Pancreas (tissue), 10 donors: ENCODE results near the gene MRPS30. TPM values are rescaled to one million over a fixed set of nuclear protein-coding genes. Genes with fewer than 3 reads are reported as not detected.

Experiments
- ATAC-seq, 4 donors: fragments of 200-7000 bp; cut with Tn5 transposase; one replicate each; pipeline versions ENCODE4 v1.8.0 to v1.9.1; 2020; ENCODE audit warnings: mild to moderate bottlenecking in 4 of 4, moderate library complexity in 4 of 4
- DNase-seq, 6 donors: peaks; one replicate each; pipeline ENCODE4 v3.0.0-alpha.2; 2020
- FAIRE-seq: peaks from 2 replicates; lab custom pipeline; 2012; peaks lifted over from hg19 to GRCh38; lab: Jason Lieb, UNC
- H3K27ac ChIP-seq, 4 donors: fragments of 200-600 bp; sonication (generic); 1 replicate in 3 of 4; 2 replicates in 1 of 4; pipeline versions ENCODE4 v1.5.0 to v1.8.0; 2020
- H3K27me3 ChIP-seq, 4 donors: fragments of 200-600 bp; one replicate each; pipeline ENCODE4 v1.8.0; 2021
- H3K36me3 ChIP-seq, 3 donors: fragments of 200-600 bp; sonication (generic) in 1 of 3; one replicate each; pipeline versions ENCODE4 v1.5.0 to v1.8.0; 2020 to 2021
- H3K4me1 ChIP-seq, 3 donors: fragments of 200-600 bp; one replicate each; pipeline ENCODE4 v1.8.0; 2021
- H3K4me3 ChIP-seq, 4 donors: fragments of 200-600 bp; sonication (generic) in 2 of 4; one replicate each; pipeline versions ENCODE4 v1.5.0 to v1.8.0; 2020 to 2021
- H3K9me3 ChIP-seq, 4 donors: fragments of 200-600 bp; one replicate each; pipeline ENCODE4 v1.8.0; 2021
- CTCF ChIP-seq, 4 donors: fragments of 200-600 bp; sonication (generic) in 3 of 4; IDR thresholded peaks; one replicate each; pipeline versions ENCODE4 v1.5.0 to v1.8.0; 2021; ENCODE audit warnings: antibody characterized with exemption in 4 of 4
- WGBS, 2 donors: extraction: QIAGEN DNeasy Blood & Tissue Kit; methylation state at CpG; one replicate each; pipeline ENCODE4 v1.1.7; 2013; 5-methylcytosine and 5-hydroxymethylcytosine counted together
- intact Hi-C, 3 donors: fragments of 100-400 bp; cut with DNase I; formaldehyde crosslinking; loops; one replicate each; pipeline versions ENCODE4 v1.11.1 to v1.14.2; 2022
- polyA plus RNA-seq, 2 donors: library from polyadenylated mRNA; stranded (reverse); fragments of 200-250 nt; gene quantifications; one replicate each; pipeline ENCODE4 v1.2.3, GENCODE V29; 2013
- total RNA-seq, 6 donors: library from RNA; stranded (reverse); fragmentation: NEBNext Ultra II Directional in 4 of 6; extraction: Animal tissue kit (Norgen Biotek cat#: 25700) in 4 of 6; gene quantifications; one replicate each; pipeline versions ENCODE4 v1.2.1 to v1.2.4, GENCODE V29; 2021 to 2023
- donor health status: healthy with polysubstance abuse.
- donor health status: DM: no; HTN: no; CAD: no; lungs with moderate emphysema.
- donor health status: DM: no; HTN: no; CAD: no.
- donor health status: control.
- donor health status: control.
- donor health status: Bipolar disorder and iron deficiency.
- donor health status: DM: yes; HTN: yes; CAD: no.
- donor health status: DM: no; HTN: no; CAD: no.
- donor health status: DM: no; HTN: no; CAD: no.
- donor health status: DM: yes; HTN: yes; CAD: no.

MRPS30 gene
- total and polyA plus RNA-seq, 8 donors, result 9.8 to 24.7 (median 17.1) TPM

- intact Hi-C loops, result no loop called here
- H3K9me3 ChIP-seq, result no peaks in the 10 kb centered on the region
- FAIRE-seq (no peak), DNase-seq (no peak), ATAC-seq (no peak)
- H3K27me3 ChIP-seq, result no peaks in the 10 kb centered on the region
- H3K4me1 ChIP-seq, result no peaks in the 10 kb centered on the region
- whole genome bisulfite sequencing, 2 donors, result 90 to 93% methylated on average over 3 of the region's 3 CpGs
- no peak overlapping the region for H3K27ac ChIP-seq
- no peaks in the 10 kb centered on the region for H3K36me3 ChIP-seq
- TF ChIP-seq CTCF (IDR thresholded peaks at IDR 0.05), result no peak
- no peak overlapping the region for H3K4me3 ChIP-seq
Observed at GRCh38 chr5:44827681-44828080, 18.9 kb downstream of the MRPS30 start.

- no peaks in the 10 kb centered on the region for H3K4me1 ChIP-seq
Observed at GRCh38 chr5:44828719-44829118, 20.0 kb downstream of the MRPS30 start.

DNA sequence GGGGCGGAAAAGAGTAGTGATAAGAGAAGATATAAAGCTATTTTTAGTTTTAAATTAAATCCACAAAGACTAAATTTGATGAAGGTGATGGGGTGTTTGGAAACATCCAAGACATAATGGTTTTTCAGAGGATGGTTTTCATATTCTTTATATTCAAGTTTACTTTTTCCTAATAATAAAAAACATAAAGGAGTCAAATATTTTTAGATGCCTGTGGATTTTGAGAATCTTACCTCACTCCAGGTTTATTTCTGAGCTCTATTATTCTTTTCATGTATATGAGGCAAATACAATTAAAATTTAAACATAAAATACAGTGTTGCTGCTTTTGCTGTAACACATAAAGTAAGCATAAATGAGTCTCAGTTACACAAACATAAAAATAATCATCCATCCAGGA, 22.2 kb downstream of the MRPS30 start:
- intact Hi-C loops, result no loop called here
- H3K4me1 ChIP-seq, result no peaks in the 10 kb centered on the region
- FAIRE-seq (no peak), ATAC-seq (no peak), DNase-seq (no peak)
- no peak for TF ChIP-seq CTCF (IDR thresholded peaks at IDR 0.05)
- H3K27me3 ChIP-seq, result no peaks in the 10 kb centered on the region
- no peak overlapping the region for H3K4me3 ChIP-seq
- H3K36me3 ChIP-seq, result no peaks in the 10 kb centered on the region
- H3K27ac ChIP-seq, result no peak overlapping the region
- H3K9me3 ChIP-seq, result no peaks in the 10 kb centered on the region
- WGBS, 2 donors, result 92 to 97% methylated on average over 1 of the region's 1 CpG

More at GRCh38 chr5:44828719-44829118, 20.0 kb downstream of the MRPS30 start:
- Histone ChIP-seq H3K9me3 (no peaks in the 10 kb centered on the region), H3K27me3 (no peaks in the 10 kb centered on the region), H3K36me3 (no peaks in the 10 kb centered on the region), H3K27ac (no peak overlapping the region), H3K4me3 (no peak overlapping the region)
- TF ChIP-seq CTCF (IDR thresholded peaks at IDR 0.05), result no peak
- no peak for DNase-seq
- intact Hi-C loops, result no loop called here
- no peak for FAIRE-seq
- 91 to 97% methylated on average over 1 of the region's 1 CpG for WGBS, 2 donors
- ATAC-seq, result no peak

GRCh38 chr5:44833249-44833648, 24.5 kb downstream of the MRPS30 start:
- no peaks in the 10 kb centered on the region for H3K4me1 ChIP-seq
- WGBS, 2 donors, result 93 to 94% methylated on average over 1 of the region's 1 CpG
- no peaks in the 10 kb centered on the region for H3K9me3 ChIP-seq
- ATAC-seq, result no peak
- no peaks in the 10 kb centered on the region for H3K36me3 ChIP-seq
- H3K27me3 ChIP-seq, result no peaks in the 10 kb centered on the region
- TF ChIP-seq CTCF (IDR thresholded peaks at IDR 0.05), result no peak
- H3K4me3 ChIP-seq, result no peak overlapping the region
- no peak overlapping the region for H3K27ac ChIP-seq
- DNase-seq, result no peak
- intact Hi-C loops, result no loop called here
- FAIRE-seq, result no peak

- intact Hi-C loops, result no loop called here
- no peak for TF ChIP-seq CTCF (IDR thresholded peaks at IDR 0.05)
- FAIRE-seq, result no peak
- ATAC-seq, result no peak
- H3K27me3 ChIP-seq, result no peaks in the 10 kb centered on the region
- H3K4me3 ChIP-seq, result no peak overlapping the region
- H3K27ac ChIP-seq, result no peak overlapping the region
- no peaks in the 10 kb centered on the region for H3K9me3 ChIP-seq
- no peaks in the 10 kb centered on the region for H3K36me3 ChIP-seq
- no peak for DNase-seq
- no peaks in the 10 kb centered on the region for H3K4me1 ChIP-seq
- WGBS, 2 donors, result 98 to 100% methylated on average over 3 of the region's 3 CpGs
Observed at GRCh38 chr5:44835693-44836092, 26.9 kb downstream of the MRPS30 start.
